Activated CD4-positive, alpha-beta T cell treated with anti-CD3 and anti-CD28 coated beads, Interleukin-2, Interleukin-4, amounts not matched to agents 100 ng/mL and 50 ng/mL, durations not matched to agents 16 hours and 8 hours (primary cell): ENCODE measurements around the gene CTSE.
"Not testable (repeated sequence)": the region's sequence is repeated elsewhere in the genome, so short reads cannot be mapped to it uniquely, and the experiment has no call there.

Experiments
- DNase-seq: peaks from one replicate; pipeline ENCODE4 v3.0.0-alpha.2; 2020; ENCODE audit warnings: low spot score

The CTSE gene

GRCh38 chr1:206014601-206015000 lies 9.1 kb downstream of the CTSE start:
- no peak for DNase-seq

- DNase-seq, result no peak
Measured at GRCh38 chr1:206013026-206013795, 10.5 kb downstream of the CTSE start.

- DNase-seq, result peak; percentile 20
Measured at GRCh38 chr1:206012086-206012859, 11.4 kb downstream of the CTSE start.

- no peak for DNase-seq
Measured at GRCh38 chr1:206011057-206011456, 12.6 kb downstream of the CTSE start.

- DNase-seq, result no peak
Measured at GRCh38 chr1:206010060-206010459, 13.6 kb downstream of the CTSE start.

- DNase-seq, result no peak
Measured at GRCh38 chr1:206006946-206007345, 16.7 kb downstream of the CTSE start.

GRCh38 chr1:206005778-206006180 lies 17.9 kb downstream of the CTSE start:
- DNase-seq, result no peak

- DNase-seq, result no peak
Measured at GRCh38 chr1:206005234-206005633, 18.5 kb downstream of the CTSE start.

GRCh38 chr1:206004826-206005225 lies 18.9 kb downstream of the CTSE start:
- no peak for DNase-seq

GRCh38 chr1:206003854-206004800 lies 19.6 kb downstream of the CTSE start:
- no peak for DNase-seq

- no peak for DNase-seq
Measured at GRCh38 chr1:206002871-206003801, 20.6 kb downstream of the CTSE start, which contains the start of gene RAB7B. Gene RAB7B (minus strand): TSS chr1:206003395. CDS start chr1:205994135, 9,260 bp downstream.

- DNase-seq, result no peak
Measured at GRCh38 chr1:206002160-206002559, 21.5 kb downstream of the CTSE start.

GRCh38 chr1:206001476-206001888 lies 22.2 kb downstream of the CTSE start:
- peak; percentile 48 for DNase-seq

GRCh38 chr1:206000641-206001339 lies 22.9 kb downstream of the CTSE start:
- DNase-seq, result no peak

- DNase-seq, result no peak
Measured at GRCh38 chr1:205998457-205999241, 25.0 kb downstream of the CTSE start.

- DNase-seq, result not testable (repeated sequence)
Measured at GRCh38 chr1:205996641-205997040, 27.1 kb downstream of the CTSE start.

GRCh38 chr1:205994346-205994745 lies 29.3 kb downstream of the CTSE start:
- no peak for DNase-seq

- DNase-seq, result no peak
Measured at GRCh38 chr1:205993068-205993467, 30.6 kb downstream of the CTSE start.

- DNase-seq, result no peak
Measured at GRCh38 chr1:205992218-205992882, 31.3 kb downstream of the CTSE start.
